ENCODE results near the gene RFX8.

- no peak for TF ChIP-seq POLR2AphosphoS5 (IDR thresholded peaks at IDR 0.05)
- TF ChIP-seq CTCF (IDR thresholded peaks at IDR 0.05): no peak
- TF ChIP-seq POLR2A (IDR thresholded peaks at IDR 0.05): no peak
- no peak for TF ChIP-seq EP300 (IDR thresholded peaks at IDR 0.05; ENCODE audit: low read depth)
These were observed 41.4 kb downstream of the RFX8 start for GRCh38 chr2:101433465-101433864.

Data from transverse colon (tissue), 4 donors.